ENCODE measurements around the gene B4GALNT2. TPM values are rescaled to one million over a fixed set of nuclear protein-coding genes. Genes with fewer than 3 reads are reported as not detected.
A peak's percentile ranks its signal among the peaks of the same experiment; 100 is the strongest.

B4GALNT2 gene
- total RNA-seq, 3 donors from 2014 or later (not counting 1 experiment from before 2014, with no cell fraction given) = 0.05 TPM; not detected in 1

- Mint-ChIP-seq H3K9me3 (no peaks in the 10 kb centered on the region), H3K36me3 (no peaks in the 10 kb centered on the region), H3K4me3 (peak overlapping the region; percentile 75), H3K4me1 (peaks cover 20% of the 10 kb centered on the region in 2 donors), H3K27me3 (ENCODE audit: low read depth in 2 of 2) (peaks cover 0 to 5% of the 10 kb centered on the region in 2 donors), H3K27ac (peak overlapping the region; percentile 45 to 82)
- peaks cover 29% of the 10 kb centered on the region for H3K4me1 ChIP-seq (ENCODE audit: control insufficient read depth, insufficient read depth, low read length)
- H3K36me3 ChIP-seq (ENCODE audit: control insufficient read depth, insufficient read depth, low read length) = no peaks in the 10 kb centered on the region
- no peaks in the 10 kb centered on the region for H3K9me3 ChIP-seq (ENCODE audit: control insufficient read depth, insufficient read depth, low read length)
- ATAC-seq (peak in 2 of 3 donors; percentile 40 to 77), DNase-seq (no peak)
- TF ChIP-seq CTCF (IDR thresholded peaks at IDR 0.05) = no peak
- H3K27ac ChIP-seq (ENCODE audit: low read length) = no peak overlapping the region
- intact Hi-C loops (cut with micrococcal nuclease) = no loop called here
- H3K27me3 ChIP-seq (ENCODE audit: control insufficient read depth, insufficient read depth, low read length) = no peaks in the 10 kb centered on the region
- H3K4me3 ChIP-seq (ENCODE audit: low read length) = no peak overlapping the region
These were observed 45.9 kb upstream of the B4GALNT2 start for GRCh38 chr17:49086649-49087048.

GRCh38 chr17:49089094-49089493 is 43.5 kb upstream of the B4GALNT2 start:
- peaks cover 29% of the 10 kb centered on the region for H3K4me1 ChIP-seq (ENCODE audit: control insufficient read depth, insufficient read depth, low read length)
- no peak for TF ChIP-seq CTCF (IDR thresholded peaks at IDR 0.05)
- H3K4me3 ChIP-seq (ENCODE audit: low read length) = no peak overlapping the region
- Mint-ChIP-seq H3K4me1 (peaks cover 20% of the 10 kb centered on the region in 2 donors), H3K4me3 (no peak overlapping the region), H3K27me3 (ENCODE audit: low read depth in 2 of 2) (peaks cover 0 to 8% of the 10 kb centered on the region in 2 donors), H3K27ac (no peak overlapping the region), H3K9me3 (no peaks in the 10 kb centered on the region), H3K36me3 (no peaks in the 10 kb centered on the region)
- no peaks in the 10 kb centered on the region for H3K27me3 ChIP-seq (ENCODE audit: control insufficient read depth, insufficient read depth, low read length)
- ATAC-seq (no peak), DNase-seq (no peak)
- WGBS (ENCODE audit: insufficient coverage) = 88% methylated on average over 5 of the region's 7 CpGs
- intact Hi-C loops (cut with micrococcal nuclease) = no loop called here
- no peak overlapping the region for H3K27ac ChIP-seq (ENCODE audit: low read length)
- H3K9me3 ChIP-seq (ENCODE audit: control insufficient read depth, insufficient read depth, low read length) = no peaks in the 10 kb centered on the region
- H3K36me3 ChIP-seq (ENCODE audit: control insufficient read depth, insufficient read depth, low read length) = no peaks in the 10 kb centered on the region

- Histone ChIP-seq H3K4me3 (ENCODE audit: low read length) (no peak overlapping the region), H3K4me1 (ENCODE audit: control insufficient read depth, insufficient read depth, low read length) (peaks cover 29% of the 10 kb centered on the region), H3K27me3 (ENCODE audit: control insufficient read depth, insufficient read depth, low read length) (no peaks in the 10 kb centered on the region), H3K9me3 (ENCODE audit: control insufficient read depth, insufficient read depth, low read length) (no peaks in the 10 kb centered on the region), H3K36me3 (ENCODE audit: control insufficient read depth, insufficient read depth, low read length) (no peaks in the 10 kb centered on the region), H3K27ac (ENCODE audit: low read length) (no peak overlapping the region)
- H3K27me3 Mint-ChIP-seq (ENCODE audit: low read depth in 2 of 2) = peaks cover 0 to 8% of the 10 kb centered on the region in 2 donors
- intact Hi-C loops (cut with micrococcal nuclease) = no loop called here
- no peak for TF ChIP-seq CTCF (IDR thresholded peaks at IDR 0.05)
- no peaks in the 10 kb centered on the region for H3K9me3 Mint-ChIP-seq
- H3K27ac Mint-ChIP-seq = no peak overlapping the region
- 83% methylated on average over 8 of the region's 10 CpGs for WGBS (ENCODE audit: insufficient coverage)
- H3K4me3 Mint-ChIP-seq = no peak overlapping the region
- ATAC-seq (no peak), DNase-seq (no peak)
- no peaks in the 10 kb centered on the region for H3K36me3 Mint-ChIP-seq
- H3K4me1 Mint-ChIP-seq = peaks cover 20% of the 10 kb centered on the region in 2 donors
These were observed 41.5 kb upstream of the B4GALNT2 start for GRCh38 chr17:49090878-49091594.

- Mint-ChIP-seq H3K36me3 (no peaks in the 10 kb centered on the region), H3K4me1 (peaks cover 4% of the 10 kb centered on the region in 2 donors), H3K9me3 (no peaks in the 10 kb centered on the region), H3K27me3 (ENCODE audit: low read depth in 2 of 2) (peaks cover 0 to 8% of the 10 kb centered on the region in 2 donors), H3K27ac (no peak overlapping the region), H3K4me3 (no peak overlapping the region)
- no peak overlapping the region for H3K4me3 ChIP-seq (ENCODE audit: low read length)
- no peak for DNase-seq
- no peak overlapping the region for H3K27ac ChIP-seq (ENCODE audit: low read length)
- no peaks in the 10 kb centered on the region for H3K36me3 ChIP-seq (ENCODE audit: control insufficient read depth, insufficient read depth, low read length)
- no peaks in the 10 kb centered on the region for H3K27me3 ChIP-seq (ENCODE audit: control insufficient read depth, insufficient read depth, low read length)
- intact Hi-C loops (cut with micrococcal nuclease) = no loop called here
- no peak for ATAC-seq
- TF ChIP-seq CTCF (IDR thresholded peaks at IDR 0.05) = no peak
- no peaks in the 10 kb centered on the region for H3K9me3 ChIP-seq (ENCODE audit: control insufficient read depth, insufficient read depth, low read length)
- 90% methylated on average over 7 of the region's 10 CpGs for WGBS (ENCODE audit: insufficient coverage)
- peaks cover 10% of the 10 kb centered on the region for H3K4me1 ChIP-seq (ENCODE audit: control insufficient read depth, insufficient read depth, low read length)
These were observed 39.4 kb upstream of the B4GALNT2 start for GRCh38 chr17:49093131-49093530.

Measured in natural killer cell (primary cell).